ENCODE data around the gene TFAM.
A peak's percentile ranks its signal among the peaks of the same experiment; 100 is the strongest.
"Not testable (repeated sequence)": the region's sequence is repeated elsewhere in the genome, so short reads cannot be mapped to it uniquely, and the experiment has no call there.

TFAM gene

DNA sequence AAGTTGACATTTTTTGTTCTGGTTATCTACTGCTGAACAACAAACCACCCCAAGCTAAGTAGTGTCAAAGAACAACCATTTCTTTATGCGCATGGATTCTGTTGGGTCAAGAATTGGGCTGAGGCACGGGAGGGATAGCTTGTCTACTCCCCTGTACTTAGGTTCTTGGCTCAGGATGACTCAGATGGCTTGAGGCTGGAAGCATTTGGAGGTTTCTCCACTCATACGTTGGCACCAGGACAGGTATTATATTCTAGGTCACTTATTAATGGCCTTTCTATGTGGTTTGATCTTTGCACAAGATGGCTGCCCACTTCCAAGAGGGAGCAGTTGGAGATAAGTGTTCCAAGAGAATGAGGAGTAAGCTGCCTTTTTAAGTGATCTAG lies 11.8 kb upstream of the TFAM start:
- DNase-seq, result no peak

DNA sequence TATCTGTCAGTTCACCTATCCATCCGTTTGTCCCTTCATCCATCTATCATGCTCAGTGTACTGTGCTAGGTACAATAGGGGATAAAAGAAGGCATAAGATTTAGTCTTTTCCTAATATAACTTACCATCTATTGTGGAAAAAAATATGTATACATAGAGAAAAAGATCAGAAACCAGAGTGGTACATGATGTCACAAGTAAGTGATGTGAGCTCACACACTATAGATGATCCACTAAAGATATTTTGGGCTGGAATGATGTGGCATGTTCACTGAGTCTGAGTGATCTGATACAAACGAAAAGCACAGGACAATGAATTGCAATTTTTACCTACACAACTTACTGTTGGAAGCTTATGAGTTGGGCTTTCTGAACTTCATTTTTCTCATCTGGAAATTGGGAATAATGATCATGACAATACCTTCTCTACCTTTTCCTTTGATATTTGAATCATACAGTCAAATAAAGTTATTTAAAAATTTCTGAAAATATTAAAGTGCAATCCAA lies 2.7 kb upstream of the TFAM start:
- DNase-seq, result no peak

DNA sequence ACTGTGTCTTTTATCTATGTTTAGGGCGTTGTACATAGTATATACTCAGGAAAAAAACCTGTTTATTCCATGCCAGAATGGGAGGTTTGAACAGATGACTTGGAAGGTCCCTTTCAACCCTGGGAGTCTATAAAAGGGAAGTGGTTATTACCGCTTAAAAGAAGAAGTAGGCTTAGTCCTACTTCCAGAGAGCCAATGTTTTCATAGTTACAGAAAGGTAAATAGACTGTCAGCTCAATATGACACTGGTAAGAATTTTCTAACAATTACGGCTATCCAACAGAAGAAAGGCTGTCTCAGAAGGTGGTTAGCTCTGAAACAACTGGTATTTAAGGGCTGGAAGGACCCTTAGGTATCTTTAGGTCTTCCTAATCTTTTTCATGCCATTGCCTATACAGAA lies 1.1 kb upstream of the TFAM start:
- DNase-seq, result no peak

DNA sequence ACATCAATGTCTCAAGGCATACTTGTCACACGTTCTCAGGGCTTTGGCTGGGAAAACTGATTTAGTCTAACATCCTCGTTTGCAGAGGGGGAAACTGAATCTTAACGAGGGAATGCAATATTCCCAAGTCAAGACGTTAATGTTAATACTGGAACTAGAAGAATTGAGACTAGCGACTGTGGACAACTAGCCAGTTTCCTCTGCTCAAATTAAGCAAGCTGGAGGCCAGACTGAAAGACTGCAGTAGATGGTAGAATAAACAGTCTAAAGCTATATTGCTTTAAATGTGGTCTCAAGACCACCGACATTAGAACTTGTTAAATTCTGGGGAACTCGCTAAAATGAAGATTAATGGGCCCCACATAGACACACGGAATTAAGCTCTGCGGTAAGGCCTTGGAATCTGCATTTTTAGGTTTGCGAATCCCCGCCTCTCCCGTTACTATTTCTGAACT lies 639 bp upstream of the TFAM start:
- peak; percentile 36 for DNase-seq

DNA sequence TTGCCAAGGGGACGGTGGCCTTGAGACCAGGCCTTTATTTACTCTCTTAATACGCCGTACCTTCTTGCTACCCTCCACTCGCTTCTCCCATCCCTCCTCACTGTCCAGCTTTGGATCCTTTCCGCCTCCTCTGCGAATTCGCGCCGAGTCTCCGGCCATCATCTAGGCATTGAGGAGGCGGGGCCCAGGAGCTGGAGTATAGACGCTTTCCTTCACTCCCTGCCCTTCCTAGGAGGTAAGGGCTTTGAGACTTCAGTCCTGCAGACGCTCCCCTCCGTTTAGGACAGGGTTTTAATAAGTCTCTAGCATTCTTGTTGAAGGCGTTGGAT lies 538 bp downstream of the TFAM start:
- DNase-seq, result no peak

DNA sequence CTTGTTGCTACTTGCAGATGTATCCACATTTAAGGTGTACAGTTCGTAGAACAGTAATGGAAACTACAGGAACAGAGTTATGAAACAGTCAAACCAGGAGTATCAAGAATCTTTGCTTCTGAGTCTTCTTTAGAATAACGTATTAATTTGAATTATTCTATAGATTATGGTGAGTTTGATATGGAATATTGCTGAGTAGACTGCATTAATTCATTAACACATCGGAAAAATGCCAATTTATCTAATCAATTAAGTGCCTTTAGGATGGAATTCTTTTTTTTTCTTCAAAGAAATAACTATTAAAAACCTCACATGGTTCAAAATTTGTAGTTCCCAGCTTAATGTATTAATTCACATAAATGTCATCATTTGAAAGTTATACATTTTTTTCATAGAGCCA lies 3.8 kb downstream of the TFAM start:
- no peak for DNase-seq

DNA sequence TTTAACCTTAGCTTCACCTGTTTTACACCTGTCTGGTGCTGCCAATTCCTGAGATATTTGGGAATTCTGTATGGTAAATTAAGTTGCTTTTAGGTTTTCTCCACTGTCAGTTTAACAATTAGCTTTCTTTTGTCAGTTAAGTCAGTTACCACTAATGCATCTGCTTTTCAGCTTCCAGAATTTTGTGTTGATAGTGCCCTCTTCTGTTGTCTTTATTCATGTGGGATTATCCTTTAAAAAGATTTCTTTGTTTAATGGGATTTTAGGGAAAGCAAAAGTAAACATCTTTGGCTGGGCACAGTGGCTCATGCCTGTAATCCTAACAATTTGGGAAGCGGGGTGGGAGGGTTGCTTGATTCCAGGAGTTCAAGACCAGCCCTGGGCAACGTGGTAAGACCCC lies 8.1 kb downstream of the TFAM start:
- DNase-seq, result no peak

DNA sequence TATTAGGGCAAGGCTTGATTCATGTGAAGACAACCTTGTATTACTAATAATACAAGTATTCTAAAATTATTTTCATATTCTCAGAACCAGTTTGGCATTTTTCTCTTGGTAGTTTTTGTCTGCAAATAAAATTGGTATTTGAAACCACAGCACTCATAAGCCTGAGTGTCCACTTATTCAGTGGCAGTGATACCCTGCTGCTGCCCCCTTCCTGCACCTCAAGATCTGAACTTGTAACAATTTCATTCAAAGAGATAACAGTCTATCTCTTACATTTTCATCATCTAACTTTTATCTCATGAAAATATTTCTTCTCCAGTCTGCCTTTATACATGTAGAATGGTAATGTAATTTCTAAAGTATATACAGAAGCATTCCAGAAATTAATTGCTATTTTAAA lies 9.3 kb downstream of the TFAM start:
- no peak for DNase-seq

DNA sequence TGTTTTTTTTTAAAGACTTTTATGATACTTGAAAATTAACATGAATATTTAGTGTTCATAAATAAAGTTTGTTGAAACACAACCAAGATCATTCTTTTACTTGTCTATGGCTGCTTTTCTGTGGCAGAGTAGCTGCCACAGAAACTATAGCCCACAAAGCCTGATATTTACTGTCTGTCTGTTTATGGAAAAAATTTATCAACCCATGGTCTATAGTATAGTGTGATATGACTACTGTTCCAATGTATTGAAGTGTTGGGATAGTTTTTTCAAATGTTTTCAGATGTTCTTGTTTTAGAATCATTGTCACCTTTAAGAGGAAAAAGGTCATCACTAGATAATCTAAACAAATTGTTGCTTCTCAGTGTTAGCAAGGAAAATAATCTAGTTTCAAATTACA lies 10.8 kb downstream of the TFAM start:
- DNase-seq, result no peak

DNA sequence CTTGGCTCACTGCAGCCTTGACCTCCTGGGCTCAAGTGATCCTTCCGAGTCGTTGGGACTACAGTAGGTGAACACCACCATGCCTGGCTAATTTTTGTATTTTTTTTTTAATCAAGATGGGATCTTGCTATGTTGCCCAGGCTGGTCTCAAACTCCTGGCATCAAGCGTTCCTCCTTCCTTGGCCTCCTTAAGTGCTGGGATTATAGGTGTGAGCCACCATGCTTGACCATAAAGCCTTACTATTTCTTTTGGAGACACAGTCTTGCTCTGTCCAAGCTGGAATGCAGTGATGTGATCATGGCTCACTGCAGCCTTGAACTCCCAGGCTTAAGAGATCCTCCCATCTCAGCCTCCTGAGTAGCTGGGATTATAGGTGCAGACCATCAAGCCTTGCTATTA lies 12.6 kb downstream of the TFAM start:
- DNase-seq, result no peak

DNA sequence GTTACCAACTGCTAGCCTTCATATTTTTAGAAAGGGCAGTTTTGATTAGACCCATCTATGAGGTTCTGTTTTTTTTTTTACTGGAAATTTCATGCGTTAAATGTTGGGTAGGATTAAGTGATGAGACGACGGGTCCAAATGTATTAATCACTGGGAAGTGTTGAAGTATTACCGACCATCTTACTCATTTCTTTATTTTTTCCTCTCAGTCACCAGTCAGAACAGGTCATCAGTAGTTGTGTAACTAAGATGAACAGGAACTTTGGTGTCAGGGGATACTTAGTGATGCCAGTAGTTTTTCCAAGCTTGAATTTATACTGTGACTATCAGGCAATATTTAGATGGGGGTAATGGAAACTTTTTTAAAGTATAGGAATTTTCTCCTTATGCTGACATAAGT lies 14.2 kb downstream of the TFAM start:
- DNase-seq, result no peak

DNA sequence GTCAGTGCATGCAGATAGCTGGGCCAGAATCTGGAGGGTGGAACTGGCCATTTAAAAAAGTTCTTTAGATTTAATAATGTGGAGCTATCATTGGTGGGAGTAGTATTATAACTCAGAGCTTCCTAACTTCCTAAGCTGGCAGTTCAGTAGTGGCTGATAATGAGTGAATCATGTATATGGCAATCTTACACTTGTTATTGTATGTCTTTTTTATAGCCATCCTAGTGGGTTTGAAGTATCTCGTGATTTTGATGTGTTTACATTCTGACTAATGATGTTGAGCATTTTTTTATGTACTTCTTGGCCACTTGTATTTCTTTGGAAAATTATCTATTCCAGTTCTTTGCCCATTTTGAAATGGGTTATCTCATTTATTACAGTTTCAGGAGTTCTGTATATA lies 15.4 kb downstream of the TFAM start:
- DNase-seq, result no peak

DNA sequence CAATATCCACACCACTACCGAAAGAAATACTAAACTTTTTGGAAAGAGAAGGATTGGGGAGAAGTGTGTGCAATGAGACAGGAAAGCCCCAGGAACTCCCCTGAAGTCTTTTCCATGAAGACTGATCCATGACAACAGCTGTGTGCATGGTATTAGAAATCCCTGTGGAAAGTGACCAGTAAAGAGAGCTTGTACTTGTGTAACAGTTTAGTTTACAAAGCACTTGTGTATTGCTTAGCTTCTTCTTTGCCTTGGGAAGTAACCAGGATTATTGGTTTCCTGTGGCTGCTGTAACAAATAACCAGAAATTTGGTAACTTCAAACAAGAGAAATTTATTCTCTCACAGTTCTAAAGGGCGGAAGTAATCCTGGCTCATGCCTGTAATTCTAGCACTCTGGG lies 18.8 kb downstream of the TFAM start:
- DNase-seq, result no peak

DNA sequence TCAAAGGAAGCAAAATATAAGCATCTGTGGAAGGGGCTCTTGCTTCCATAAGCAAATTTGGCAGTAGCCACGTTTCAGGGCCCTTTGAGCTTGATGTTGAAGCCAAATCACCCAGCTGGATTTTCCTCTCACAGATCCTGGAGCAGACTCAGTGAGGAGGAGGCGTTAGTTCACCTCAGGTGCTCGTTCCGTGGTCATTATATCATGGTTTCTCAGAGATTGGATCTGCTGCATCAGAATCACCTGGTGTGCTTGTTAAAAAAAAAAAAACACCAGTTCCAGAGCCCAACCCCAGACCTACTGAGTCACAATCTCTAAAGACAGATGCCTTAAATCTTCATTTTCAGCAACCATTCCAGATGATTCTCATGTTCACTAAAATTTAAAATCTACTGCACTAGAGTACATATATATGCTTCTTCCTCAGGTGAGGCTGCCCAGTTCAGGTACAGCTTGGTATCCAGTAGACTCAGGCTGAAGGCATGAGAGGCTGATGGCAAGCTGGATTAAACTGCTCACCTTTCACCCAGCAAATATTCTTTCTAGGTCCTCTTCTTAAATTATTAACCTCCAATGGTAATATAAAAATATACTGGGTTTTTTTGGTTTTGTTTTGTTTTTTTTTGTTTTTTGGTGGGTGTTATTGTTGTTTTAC lies 24.9 kb downstream of the TFAM start:
- DNase-seq, result no peak

DNA sequence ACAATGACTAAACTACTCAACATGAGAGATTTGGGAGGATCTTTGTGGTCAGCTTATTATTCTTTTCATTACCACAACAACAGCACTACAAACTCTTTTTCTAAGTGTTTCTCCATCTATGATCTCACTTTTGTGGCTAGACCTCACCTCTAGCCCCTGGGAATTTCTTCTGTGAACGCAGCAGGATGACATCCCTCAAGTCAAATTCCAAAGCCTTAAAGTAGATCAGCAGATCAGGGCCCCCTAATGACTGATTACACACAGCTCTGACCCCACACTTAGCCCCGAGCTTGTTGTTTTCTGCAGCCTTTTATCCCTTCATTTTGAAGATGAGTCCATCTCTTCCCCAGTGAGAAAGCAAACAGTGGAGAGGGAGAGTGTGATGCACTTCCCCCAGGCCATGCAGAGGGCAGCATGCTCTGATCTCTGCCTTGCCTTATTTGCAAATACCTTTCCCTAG lies 27.3 kb downstream of the TFAM start:
- DNase-seq, result no peak

DNA sequence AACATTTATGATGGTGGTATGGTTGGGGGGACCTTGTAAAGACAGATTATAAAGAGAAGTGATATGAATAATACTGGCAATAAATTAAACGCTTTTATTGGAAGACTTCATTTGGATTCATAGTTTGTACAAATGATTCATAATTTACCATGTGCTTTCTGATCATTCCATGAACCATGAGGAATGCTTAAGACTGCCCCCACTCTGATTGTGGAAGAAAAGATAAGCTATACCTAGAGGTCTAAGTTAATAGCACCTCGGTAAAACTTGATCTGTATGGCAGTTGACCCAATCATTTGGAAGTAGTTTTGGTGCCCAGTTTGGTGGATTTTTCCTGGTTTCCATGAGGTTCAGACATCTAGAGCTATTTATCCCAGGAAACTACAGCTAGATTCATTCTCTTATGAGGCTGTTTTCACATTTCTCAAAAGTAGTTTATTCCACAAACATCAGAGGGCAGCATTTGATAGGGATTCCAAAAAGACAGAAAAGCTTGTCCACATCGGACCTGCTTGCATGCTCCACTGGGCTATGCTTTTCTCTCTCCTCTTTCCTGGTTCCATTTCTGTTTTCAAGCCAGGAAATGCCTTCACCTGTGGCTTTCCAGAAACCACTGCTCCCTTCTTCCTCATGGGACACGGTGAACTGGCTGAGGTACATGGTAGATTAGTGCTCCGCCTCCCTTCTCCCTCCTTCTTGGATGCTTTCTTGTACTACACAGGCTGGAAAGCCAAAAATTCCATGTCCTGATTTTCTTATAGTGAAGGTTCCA lies 29.2 kb downstream of the TFAM start:
- no peak for DNase-seq

DNA sequence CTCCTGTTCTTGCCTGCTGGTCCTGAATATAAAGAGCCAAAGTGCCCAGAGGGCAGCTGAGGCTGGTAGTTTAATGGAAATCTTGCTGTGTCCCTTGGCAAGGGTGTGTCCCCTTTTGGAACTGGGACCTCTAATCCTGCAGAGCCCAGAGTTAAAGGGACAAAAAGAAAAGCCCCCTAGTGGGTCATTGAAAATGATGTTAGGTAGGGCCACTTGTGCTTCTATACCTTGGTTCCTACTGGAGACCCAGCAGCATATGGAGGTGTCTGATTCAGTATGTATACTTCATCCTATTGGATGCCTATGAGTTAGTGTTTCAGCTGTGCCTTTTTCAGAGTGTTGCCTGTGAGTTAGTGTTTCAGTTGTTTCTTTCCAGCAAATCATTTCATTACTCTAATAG lies 30.5 kb downstream of the TFAM start:
- no peak for DNase-seq

DNA sequence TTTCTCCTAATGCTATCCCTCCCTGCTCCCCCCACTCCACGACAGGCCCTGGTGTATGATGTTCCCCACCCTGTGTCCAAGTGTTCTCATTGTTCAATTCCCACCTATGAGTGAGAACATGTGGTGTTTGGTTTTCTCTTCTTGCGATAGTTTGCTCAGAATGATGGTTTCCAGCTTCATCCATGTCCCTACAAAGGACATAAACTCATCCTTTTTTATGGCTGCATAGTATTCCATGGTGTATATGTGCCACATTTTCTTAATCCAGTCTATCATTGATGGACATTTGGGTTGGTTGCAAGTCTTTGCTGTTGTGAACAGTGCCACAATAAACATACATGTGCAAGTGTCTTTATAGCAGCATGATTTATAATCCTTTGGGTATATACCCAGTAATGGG lies 32.7 kb downstream of the TFAM start:
- not testable (repeated sequence) for DNase-seq

DNA sequence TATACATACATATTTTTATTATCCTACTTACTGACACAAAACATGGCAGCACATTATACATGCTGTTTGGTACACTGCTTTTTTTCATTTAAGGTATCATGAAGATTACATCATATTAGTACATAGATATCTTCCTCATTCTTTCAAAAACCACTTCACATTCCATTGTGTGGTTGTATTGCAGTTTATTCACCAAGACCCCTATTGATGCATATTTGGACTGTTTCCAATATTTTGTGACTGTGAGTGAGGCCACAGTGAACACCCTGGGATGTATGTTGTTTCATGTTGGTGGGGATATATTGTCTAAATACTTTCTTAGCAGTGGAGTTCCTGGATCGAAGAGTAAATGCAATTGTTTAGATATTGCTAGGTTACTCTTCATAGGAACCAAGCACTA lies 39.0 kb downstream of the TFAM start:
- no peak for DNase-seq

DNA sequence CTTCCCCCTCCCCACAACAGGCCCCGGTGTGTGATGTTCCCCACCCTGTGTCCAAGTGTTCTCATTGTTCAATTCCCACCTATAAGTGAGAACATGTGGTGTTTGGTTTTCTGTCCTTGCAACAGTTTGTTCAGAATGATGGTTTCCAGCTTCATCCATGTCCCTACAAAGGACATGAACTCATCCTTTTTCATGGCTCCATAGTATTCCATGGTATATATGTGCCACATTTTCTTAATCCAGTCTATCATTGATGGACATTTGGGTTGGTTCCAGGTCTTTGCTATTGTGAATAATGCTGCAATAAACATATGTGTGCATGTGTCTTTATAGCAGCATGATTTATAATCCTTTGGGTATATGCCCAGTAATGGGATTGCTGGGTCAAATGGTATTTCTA lies 43.2 kb downstream of the TFAM start:
- not testable (repeated sequence) for DNase-seq

DNA sequence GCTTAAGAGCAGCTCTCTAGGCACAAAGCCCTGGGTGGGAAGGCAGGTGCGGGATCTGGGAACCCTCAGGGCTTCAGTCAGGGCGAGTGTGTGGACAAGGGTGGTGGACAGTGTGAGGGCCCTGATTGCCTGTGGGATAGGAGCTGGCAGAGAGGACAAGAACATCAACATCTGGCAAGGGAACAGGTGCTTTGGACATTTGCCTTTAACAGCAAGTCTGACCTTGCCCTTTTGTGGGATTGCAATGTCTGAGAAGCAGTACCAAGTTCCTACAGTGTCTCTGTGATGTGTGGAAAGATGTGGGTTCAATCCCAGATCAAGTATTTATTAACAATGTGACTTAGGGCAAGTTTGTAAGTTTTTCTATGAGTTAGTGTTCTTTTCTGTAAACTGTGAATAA lies 46.7 kb downstream of the TFAM start:
- no peak for DNase-seq

DNA sequence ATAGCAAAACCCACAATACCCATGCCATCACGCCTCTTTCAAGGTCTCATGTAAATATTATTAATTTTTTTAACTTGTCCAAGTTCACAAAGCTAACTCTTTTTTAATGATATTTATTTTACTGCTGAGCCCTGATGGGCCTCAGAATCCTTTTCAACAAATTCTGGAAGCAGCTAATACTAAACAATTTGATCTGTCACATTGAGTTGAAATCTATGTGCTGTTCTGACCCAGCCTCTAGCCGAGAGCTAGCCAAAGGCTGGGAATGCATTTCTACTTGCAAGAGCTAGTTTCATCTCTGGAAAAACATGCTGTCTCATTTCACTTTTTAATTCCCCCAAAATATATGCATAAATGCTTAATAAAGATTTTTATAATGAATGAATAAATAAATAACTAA lies 47.9 kb downstream of the TFAM start:
- no peak for DNase-seq

DNA sequence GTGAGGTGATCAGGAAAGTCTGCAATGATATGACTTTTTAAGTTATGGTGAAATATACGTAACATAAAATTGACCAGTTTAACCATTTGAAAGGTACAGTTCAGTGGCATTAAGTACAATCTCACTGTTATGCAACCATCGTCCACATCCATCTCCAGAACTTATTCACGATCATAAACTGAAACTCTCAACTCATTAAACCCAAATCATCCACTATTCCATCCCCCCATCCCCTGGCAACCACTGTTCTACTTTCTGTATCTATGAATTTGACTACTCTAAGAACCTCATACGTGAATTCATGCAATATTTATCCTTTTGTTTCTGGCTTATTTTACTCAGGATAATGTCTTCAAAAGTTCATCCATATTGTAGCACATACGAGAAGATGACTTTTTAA lies 48.4 kb downstream of the TFAM start:
- DNase-seq, result no peak

DNA sequence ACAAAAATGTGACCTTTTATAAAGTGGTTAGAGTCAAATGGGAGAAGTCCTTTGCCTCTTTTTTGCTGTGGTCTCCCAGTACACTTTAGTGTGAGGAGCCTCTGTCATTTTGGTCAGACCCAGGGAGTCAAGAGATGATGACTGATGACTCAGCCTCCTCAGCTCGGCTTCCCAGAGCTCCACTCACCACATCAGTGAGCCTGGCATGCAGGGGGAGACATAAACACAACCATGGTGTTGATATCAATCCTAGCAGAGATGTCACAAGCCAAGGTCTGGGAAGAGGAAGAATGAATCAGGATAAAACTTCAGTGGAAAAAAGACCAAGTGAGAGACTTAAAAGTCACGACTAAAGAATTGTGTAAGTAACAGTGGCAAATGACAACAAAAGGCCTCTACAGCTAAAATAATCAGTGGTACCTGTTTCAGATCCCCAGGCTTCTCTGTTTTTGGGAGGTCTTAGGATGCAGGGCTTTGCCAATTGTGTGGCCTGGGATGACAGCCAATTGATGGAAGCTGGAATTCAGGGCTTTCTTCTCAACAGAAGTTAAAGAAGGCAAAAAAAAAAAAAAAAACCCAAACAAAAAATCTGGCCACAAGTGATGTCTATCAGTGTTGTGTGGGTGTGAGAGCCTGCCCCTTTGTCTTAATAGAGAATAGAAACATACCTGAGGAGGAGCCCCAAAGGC lies 50.2 kb downstream of the TFAM start:
- no peak for DNase-seq

Measured in NCI-H1105 treated with DMSO at 0.1 percent for 48 hours (cell line).